ENCODE data around the gene NAGS.

Gene NAGS

DNA sequence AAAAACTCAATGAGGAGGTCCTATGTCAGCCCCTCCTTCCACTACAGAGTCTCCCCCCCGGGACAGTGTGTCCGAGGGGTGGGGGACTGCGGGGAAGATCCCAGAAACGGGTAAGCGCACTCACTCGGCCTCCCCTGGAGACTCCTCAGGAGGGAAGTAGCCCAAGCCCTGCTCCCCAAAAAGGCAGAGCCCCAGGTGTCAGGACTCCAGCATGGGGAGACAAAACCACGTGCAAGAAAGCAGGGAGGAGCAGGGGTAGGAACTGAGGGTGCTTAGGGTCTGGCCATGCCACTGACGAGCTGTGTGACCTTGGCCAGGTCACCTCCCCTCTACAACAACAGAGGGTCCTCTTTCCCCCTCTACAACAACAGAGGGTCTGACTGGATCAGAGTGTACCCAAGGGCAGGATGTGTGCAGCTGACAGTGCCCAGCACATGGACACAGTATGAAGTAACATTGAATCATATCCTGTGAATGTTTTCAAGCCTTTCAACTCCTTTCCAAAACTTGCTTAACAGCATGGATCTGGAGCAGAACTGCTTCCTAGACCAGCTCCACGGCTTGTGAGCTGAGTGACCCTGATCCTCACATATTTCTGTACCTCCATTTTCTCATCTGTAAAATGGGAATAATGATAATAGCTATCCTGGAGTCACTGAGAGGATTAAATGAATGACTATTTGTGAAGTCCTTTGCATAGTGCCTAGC lies 2.1 kb upstream of the NAGS start (continued):
- no peak for TF ChIP-seq ZNF565 (CRISPR knock-in tag; conservative IDR thresholded peaks at IDR 0.05; ENCODE audit: low read depth)
- TF ChIP-seq RARB (CRISPR knock-in tag; IDR thresholded peaks at IDR 0.05), result no peak
- no peak for TF ChIP-seq ARNTL (CRISPR knock-in tag; IDR thresholded peaks at IDR 0.05; ENCODE audit: borderline replicate concordance, low read depth)
- no peak for TF ChIP-seq TOX (CRISPR knock-in tag; IDR thresholded peaks at IDR 0.05; ENCODE audit: borderline replicate concordance)
- no peak for TF ChIP-seq GLIS3 (CRISPR knock-in tag; IDR thresholded peaks at IDR 0.05)
- no peak for TF ChIP-seq ZC3H10 (CRISPR knock-in tag; IDR thresholded peaks at IDR 0.05)
- TF ChIP-seq ZFP30 (CRISPR knock-in tag; IDR thresholded peaks at IDR 0.05), result no peak
- TF ChIP-seq, protein P1, sequence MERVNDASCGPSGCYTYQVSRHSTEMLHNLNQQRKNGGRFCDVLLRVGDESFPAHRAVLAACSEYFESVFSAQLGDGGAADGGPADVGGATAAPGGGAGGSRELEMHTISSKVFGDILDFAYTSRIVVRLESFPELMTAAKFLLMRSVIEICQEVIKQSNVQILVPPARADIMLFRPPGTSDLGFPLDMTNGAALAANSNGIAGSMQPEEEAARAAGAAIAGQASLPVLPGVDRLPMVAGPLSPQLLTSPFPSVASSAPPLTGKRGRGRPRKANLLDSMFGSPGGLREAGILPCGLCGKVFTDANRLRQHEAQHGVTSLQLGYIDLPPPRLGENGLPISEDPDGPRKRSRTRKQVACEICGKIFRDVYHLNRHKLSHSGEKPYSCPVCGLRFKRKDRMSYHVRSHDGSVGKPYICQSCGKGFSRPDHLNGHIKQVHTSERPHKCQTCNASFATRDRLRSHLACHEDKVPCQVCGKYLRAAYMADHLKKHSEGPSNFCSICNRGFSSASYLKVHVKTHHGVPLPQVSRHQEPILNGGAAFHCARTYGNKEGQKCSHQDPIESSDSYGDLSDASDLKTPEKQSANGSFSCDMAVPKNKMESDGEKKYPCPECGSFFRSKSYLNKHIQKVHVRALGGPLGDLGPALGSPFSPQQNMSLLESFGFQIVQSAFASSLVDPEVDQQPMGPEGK (CRISPR knock-in tag; IDR thresholded peaks at IDR 0.05; ENCODE audit: borderline replicate concordance), result no peak
- TF ChIP-seq, protein P2, sequence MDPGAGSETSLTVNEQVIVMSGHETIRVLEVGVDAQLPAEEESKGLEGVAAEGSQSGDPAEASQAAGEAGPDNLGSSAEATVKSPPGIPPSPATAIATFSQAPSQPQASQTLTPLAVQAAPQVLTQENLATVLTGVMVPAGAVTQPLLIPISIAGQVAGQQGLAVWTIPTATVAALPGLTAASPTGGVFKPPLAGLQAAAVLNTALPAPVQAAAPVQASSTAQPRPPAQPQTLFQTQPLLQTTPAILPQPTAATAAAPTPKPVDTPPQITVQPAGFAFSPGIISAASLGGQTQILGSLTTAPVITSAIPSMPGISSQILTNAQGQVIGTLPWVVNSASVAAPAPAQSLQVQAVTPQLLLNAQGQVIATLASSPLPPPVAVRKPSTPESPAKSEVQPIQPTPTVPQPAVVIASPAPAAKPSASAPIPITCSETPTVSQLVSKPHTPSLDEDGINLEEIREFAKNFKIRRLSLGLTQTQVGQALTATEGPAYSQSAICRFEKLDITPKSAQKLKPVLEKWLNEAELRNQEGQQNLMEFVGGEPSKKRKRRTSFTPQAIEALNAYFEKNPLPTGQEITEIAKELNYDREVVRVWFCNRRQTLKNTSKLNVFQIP (CRISPR knock-in tag; IDR thresholded peaks at IDR 0.05; ENCODE audit: borderline replicate concordance, low read depth), result no peak
- no peak for TF ChIP-seq TCF4 (CRISPR knock-in tag; IDR thresholded peaks at IDR 0.05; ENCODE audit: borderline replicate concordance)
- TF ChIP-seq ZFP3 (CRISPR knock-in tag; IDR thresholded peaks at IDR 0.05), result no peak

DNA sequence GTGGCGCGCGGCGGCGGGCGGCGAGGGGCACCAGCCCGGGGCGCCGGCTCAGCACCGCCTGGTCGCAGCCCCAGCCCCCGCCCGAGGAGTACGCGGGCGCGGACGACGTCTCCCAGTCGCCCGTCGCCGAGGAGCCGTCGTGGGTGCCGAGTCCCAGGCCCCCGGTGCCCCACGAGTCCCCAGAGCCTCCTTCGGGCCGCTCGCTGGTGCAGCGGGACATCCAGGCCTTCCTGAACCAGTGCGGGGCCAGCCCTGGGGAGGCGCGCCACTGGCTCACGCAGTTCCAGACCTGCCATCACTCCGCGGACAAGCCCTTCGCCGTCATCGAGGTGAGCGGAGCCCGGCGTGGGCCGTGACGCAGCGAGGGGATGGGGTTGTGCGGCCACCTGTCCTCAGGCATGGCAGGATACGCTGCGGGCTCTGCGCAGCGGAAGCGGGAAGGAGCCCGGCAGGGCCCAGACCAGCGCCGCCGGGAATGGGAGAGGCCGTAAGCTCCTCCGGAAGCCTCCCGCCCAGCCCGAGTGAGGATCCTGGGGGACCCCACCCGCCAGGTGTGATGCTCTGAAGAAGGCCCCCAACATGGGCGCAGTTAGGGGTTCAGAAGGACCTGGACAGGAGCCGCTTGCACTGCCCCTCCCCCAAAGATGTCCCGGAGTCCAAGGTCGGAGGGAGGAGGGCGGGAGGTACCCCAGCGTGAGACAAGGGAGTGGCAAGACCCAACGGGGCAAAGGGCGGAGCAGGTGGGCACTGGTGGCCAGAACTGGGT lies 522 bp downstream of the NAGS start:
- no peak for ATAC-seq
- TF ChIP-seq CSDC2 (CRISPR knock-in tag; IDR thresholded peaks at IDR 0.05), result no peak
- TF ChIP-seq, protein P1 (CRISPR knock-in tag; IDR thresholded peaks at IDR 0.05; ENCODE audit: borderline replicate concordance), result no peak
- TF ChIP-seq ZFP3 (CRISPR knock-in tag; IDR thresholded peaks at IDR 0.05), result no peak
- TF ChIP-seq, protein P3, sequence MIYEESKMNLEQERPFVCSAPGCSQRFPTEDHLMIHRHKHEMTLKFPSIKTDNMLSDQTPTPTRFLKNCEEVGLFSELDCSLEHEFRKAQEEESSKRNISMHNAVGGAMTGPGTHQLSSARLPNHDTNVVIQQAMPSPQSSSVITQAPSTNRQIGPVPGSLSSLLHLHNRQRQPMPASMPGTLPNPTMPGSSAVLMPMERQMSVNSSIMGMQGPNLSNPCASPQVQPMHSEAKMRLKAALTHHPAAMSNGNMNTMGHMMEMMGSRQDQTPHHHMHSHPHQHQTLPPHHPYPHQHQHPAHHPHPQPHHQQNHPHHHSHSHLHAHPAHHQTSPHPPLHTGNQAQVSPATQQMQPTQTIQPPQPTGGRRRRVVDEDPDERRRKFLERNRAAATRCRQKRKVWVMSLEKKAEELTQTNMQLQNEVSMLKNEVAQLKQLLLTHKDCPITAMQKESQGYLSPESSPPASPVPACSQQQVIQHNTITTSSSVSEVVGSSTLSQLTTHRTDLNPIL (CRISPR knock-in tag; IDR thresholded peaks at IDR 0.05; ENCODE audit: low read depth), result no peak
- no peak for TF ChIP-seq BACH2 (CRISPR knock-in tag; IDR thresholded peaks at IDR 0.05; ENCODE audit: borderline replicate concordance)
- no peak for TF ChIP-seq GLIS3 (CRISPR knock-in tag; IDR thresholded peaks at IDR 0.05)
- no peak for TF ChIP-seq ISL1 (CRISPR knock-in tag; IDR thresholded peaks at IDR 0.05)
- no peak for TF ChIP-seq ZNF565 (CRISPR knock-in tag; conservative IDR thresholded peaks at IDR 0.05; ENCODE audit: low read depth)
- TF ChIP-seq SNAI2 (CRISPR knock-in tag; IDR thresholded peaks at IDR 0.05), result no peak
- no peak for TF ChIP-seq OSR1 (CRISPR knock-in tag; IDR thresholded peaks at IDR 0.05)
- no peak for TF ChIP-seq ZNF70 (CRISPR knock-in tag; IDR thresholded peaks at IDR 0.05)
- TF ChIP-seq ZFP30 (CRISPR knock-in tag; IDR thresholded peaks at IDR 0.05), result no peak
- TF ChIP-seq, protein P2 (CRISPR knock-in tag; IDR thresholded peaks at IDR 0.05; ENCODE audit: borderline replicate concordance, low read depth), result no peak
- no peak for TF ChIP-seq TOX (CRISPR knock-in tag; IDR thresholded peaks at IDR 0.05; ENCODE audit: borderline replicate concordance)
- TF ChIP-seq RARB (CRISPR knock-in tag; IDR thresholded peaks at IDR 0.05), result no peak
- TF ChIP-seq ZNF8 (CRISPR knock-in tag; IDR thresholded peaks at IDR 0.05), result no peak
- no peak for TF ChIP-seq ZC3H10 (CRISPR knock-in tag; IDR thresholded peaks at IDR 0.05)
- TF ChIP-seq, protein P4, sequence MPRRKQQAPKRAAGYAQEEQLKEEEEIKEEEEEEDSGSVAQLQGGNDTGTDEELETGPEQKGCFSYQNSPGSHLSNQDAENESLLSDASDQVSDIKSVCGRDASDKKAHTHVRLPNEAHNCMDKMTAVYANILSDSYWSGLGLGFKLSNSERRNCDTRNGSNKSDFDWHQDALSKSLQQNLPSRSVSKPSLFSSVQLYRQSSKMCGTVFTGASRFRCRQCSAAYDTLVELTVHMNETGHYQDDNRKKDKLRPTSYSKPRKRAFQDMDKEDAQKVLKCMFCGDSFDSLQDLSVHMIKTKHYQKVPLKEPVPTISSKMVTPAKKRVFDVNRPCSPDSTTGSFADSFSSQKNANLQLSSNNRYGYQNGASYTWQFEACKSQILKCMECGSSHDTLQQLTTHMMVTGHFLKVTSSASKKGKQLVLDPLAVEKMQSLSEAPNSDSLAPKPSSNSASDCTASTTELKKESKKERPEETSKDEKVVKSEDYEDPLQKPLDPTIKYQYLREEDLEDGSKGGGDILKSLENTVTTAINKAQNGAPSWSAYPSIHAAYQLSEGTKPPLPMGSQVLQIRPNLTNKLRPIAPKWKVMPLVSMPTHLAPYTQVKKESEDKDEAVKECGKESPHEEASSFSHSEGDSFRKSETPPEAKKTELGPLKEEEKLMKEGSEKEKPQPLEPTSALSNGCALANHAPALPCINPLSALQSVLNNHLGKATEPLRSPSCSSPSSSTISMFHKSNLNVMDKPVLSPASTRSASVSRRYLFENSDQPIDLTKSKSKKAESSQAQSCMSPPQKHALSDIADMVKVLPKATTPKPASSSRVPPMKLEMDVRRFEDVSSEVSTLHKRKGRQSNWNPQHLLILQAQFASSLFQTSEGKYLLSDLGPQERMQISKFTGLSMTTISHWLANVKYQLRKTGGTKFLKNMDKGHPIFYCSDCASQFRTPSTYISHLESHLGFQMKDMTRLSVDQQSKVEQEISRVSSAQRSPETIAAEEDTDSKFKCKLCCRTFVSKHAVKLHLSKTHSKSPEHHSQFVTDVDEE (CRISPR knock-in tag; IDR thresholded peaks at IDR 0.05), result no peak
- TF ChIP-seq TCF4 (CRISPR knock-in tag; IDR thresholded peaks at IDR 0.05; ENCODE audit: borderline replicate concordance), result no peak
